ENCODE data around the gene RGS3. TPM values are rescaled to one million over a fixed set of nuclear protein-coding genes. Genes with fewer than 3 reads are reported as not detected.

Gene RGS3
- total RNA-seq, 1 donor from 2014 or later: 92.5 TPM

- Histone ChIP-seq H3K36me3 (ENCODE audit: insufficient read depth, low read length) (peaks cover 10% of the 10 kb centered on the region), H3K79me2 (ENCODE audit: insufficient read depth, low read length) (peaks cover 22% of the 10 kb centered on the region), H3K9me3 (ENCODE audit: insufficient read depth, low read depth, low read length) (no peaks in the 10 kb centered on the region), H3K27me3 (ENCODE audit: insufficient read depth, low read length) (no peaks in the 10 kb centered on the region), H4K20me1 (ENCODE audit: insufficient read depth, low read length) (peaks cover 26% of the 10 kb centered on the region), H3K4me3 (ENCODE audit: insufficient read depth, low read depth, low read length) (no peak overlapping the region), H3K4me1 (ENCODE audit: insufficient read depth, low read length) (peaks cover 63% of the 10 kb centered on the region), H3K4me2 (ENCODE audit: low read length) (peak overlapping the region; percentile 69), H3K27ac (ENCODE audit: low read depth, low read length) (peak overlapping the region; percentile 80), H3K9ac (ENCODE audit: low read length) (peak overlapping the region; percentile 81), H2AFZ (ENCODE audit: low read depth, low read length) (no peak overlapping the region)
- Mint-ChIP-seq H3K9me3 (ENCODE audit: unreplicated experiment) (no peaks in the 10 kb centered on the region), H3K36me3 (ENCODE audit: low read depth, unreplicated experiment) (peaks cover 8% of the 10 kb centered on the region), H3K27me3 (ENCODE audit: low read depth, unreplicated experiment) (no peaks in the 10 kb centered on the region), H3K4me1 (ENCODE audit: low read depth, unreplicated experiment) (peaks cover 30% of the 10 kb centered on the region), H3K4me3 (ENCODE audit: unreplicated experiment) (no peak overlapping the region), H3K27ac (ENCODE audit: unreplicated experiment) (no peak overlapping the region)
- no peak for DNase-seq (ENCODE audit: low read depth)
- TF ChIP-seq EZH2 (IDR thresholded peaks at IDR 0.05; ENCODE audit: insufficient read depth, low read length): no peak
- no peak for TF ChIP-seq CTCF (IDR thresholded peaks at IDR 0.05; ENCODE audit: insufficient read depth, low read depth, low read length)
- no peak for FAIRE-seq
Measured at GRCh38 chr9:113601656-113602055, 138.1 kb downstream of the RGS3 start.

- peaks cover 15% of the 10 kb centered on the region for H3K79me2 ChIP-seq (ENCODE audit: insufficient read depth, low read length)
- peak; percentile 72 for DNase-seq (ENCODE audit: low read depth)
- Mint-ChIP-seq H3K4me3 (ENCODE audit: unreplicated experiment) (no peak overlapping the region), H3K4me1 (ENCODE audit: low read depth, unreplicated experiment) (peaks cover 28% of the 10 kb centered on the region), H3K27ac (ENCODE audit: unreplicated experiment) (no peak overlapping the region), H3K9me3 (ENCODE audit: unreplicated experiment) (no peaks in the 10 kb centered on the region), H3K27me3 (ENCODE audit: low read depth, unreplicated experiment) (no peaks in the 10 kb centered on the region), H3K36me3 (ENCODE audit: low read depth, unreplicated experiment) (peaks cover 6% of the 10 kb centered on the region)
- H3K27ac ChIP-seq (ENCODE audit: low read depth, low read length): peak overlapping the region; percentile 80
- H3K4me3 ChIP-seq (ENCODE audit: insufficient read depth, low read depth, low read length): no peak overlapping the region
- H4K20me1 ChIP-seq (ENCODE audit: insufficient read depth, low read length): peaks cover 19% of the 10 kb centered on the region
- H3K9me3 ChIP-seq (ENCODE audit: insufficient read depth, low read depth, low read length): no peaks in the 10 kb centered on the region
- TF ChIP-seq CTCF (IDR thresholded peaks at IDR 0.05; ENCODE audit: insufficient read depth, low read depth, low read length): no peak
- no peak for TF ChIP-seq EZH2 (IDR thresholded peaks at IDR 0.05; ENCODE audit: insufficient read depth, low read length)
- H3K9ac ChIP-seq (ENCODE audit: low read length): peak overlapping the region; percentile 81
- H3K36me3 ChIP-seq (ENCODE audit: insufficient read depth, low read length): peaks cover 10% of the 10 kb centered on the region
- H3K27me3 ChIP-seq (ENCODE audit: insufficient read depth, low read length): no peaks in the 10 kb centered on the region
- peak overlapping the region; percentile 69 for H3K4me2 ChIP-seq (ENCODE audit: low read length)
- FAIRE-seq: no peak
- H3K4me1 ChIP-seq (ENCODE audit: insufficient read depth, low read length): peaks cover 56% of the 10 kb centered on the region
- H2AFZ ChIP-seq (ENCODE audit: low read depth, low read length): peak overlapping the region; percentile 38
Measured at GRCh38 chr9:113602126-113603047, 138.9 kb downstream of the RGS3 start.

GRCh38 chr9:113603048-113603375 lies 139.5 kb downstream of the RGS3 start:
- Histone ChIP-seq H3K27me3 (ENCODE audit: insufficient read depth, low read length) (no peaks in the 10 kb centered on the region), H3K4me1 (ENCODE audit: insufficient read depth, low read length) (peaks cover 50% of the 10 kb centered on the region), H2AFZ (ENCODE audit: low read depth, low read length) (no peak overlapping the region), H3K36me3 (ENCODE audit: insufficient read depth, low read length) (peaks cover 5% of the 10 kb centered on the region), H4K20me1 (ENCODE audit: insufficient read depth, low read length) (peaks cover 13% of the 10 kb centered on the region), H3K27ac (ENCODE audit: low read depth, low read length) (peak overlapping the region; percentile 80), H3K79me2 (ENCODE audit: insufficient read depth, low read length) (peaks cover 9% of the 10 kb centered on the region), H3K9ac (ENCODE audit: low read length) (peak overlapping the region; percentile 81), H3K4me2 (ENCODE audit: low read length) (no peak overlapping the region), H3K9me3 (ENCODE audit: insufficient read depth, low read depth, low read length) (no peaks in the 10 kb centered on the region), H3K4me3 (ENCODE audit: insufficient read depth, low read depth, low read length) (no peak overlapping the region)
- Mint-ChIP-seq H3K4me3 (ENCODE audit: unreplicated experiment) (no peak overlapping the region), H3K27me3 (ENCODE audit: low read depth, unreplicated experiment) (no peaks in the 10 kb centered on the region), H3K36me3 (ENCODE audit: low read depth, unreplicated experiment) (peaks cover 5% of the 10 kb centered on the region), H3K9me3 (ENCODE audit: unreplicated experiment) (no peaks in the 10 kb centered on the region), H3K27ac (ENCODE audit: unreplicated experiment) (no peak overlapping the region), H3K4me1 (ENCODE audit: low read depth, unreplicated experiment) (peaks cover 27% of the 10 kb centered on the region)
- FAIRE-seq (no peak), DNase-seq (ENCODE audit: low read depth) (no peak)
- TF ChIP-seq EZH2 (IDR thresholded peaks at IDR 0.05; ENCODE audit: insufficient read depth, low read length): no peak
- no peak for TF ChIP-seq CTCF (IDR thresholded peaks at IDR 0.05; ENCODE audit: insufficient read depth, low read depth, low read length)

All from astrocyte (in vitro differentiated cells and primary cell).